Panc1 (cell line): ENCODE measurements around the gene QRICH2. TPM values are rescaled to one million over a fixed set of nuclear protein-coding genes. Genes with fewer than 3 reads are reported as not detected.

ENCODE experiments used
- ATAC-seq: fragments of 200-7000 bp; cut with Tn5 transposase; 2 replicates; pipeline ENCODE4 v1.9.1; 2020; ENCODE audit warnings: mild to moderate bottlenecking, moderate library complexity
- Bru-seq: library from RNA; stranded (reverse); fragments of 400-500 nt; gene quantifications from one replicate; lab custom pipeline; 2021; lab: Mats Ljungman, UMichigan
- BruChase-seq, 2 experiments: library from RNA; stranded (reverse); fragments of 400-500 nt; gene quantifications; one replicate each; lab custom pipeline; 2021; lab: Mats Ljungman, UMichigan
- BruUV-seq: library from RNA; stranded (reverse); fragments of 400-500 nt; replicated peaks from 2 replicates; lab custom pipeline; 2021; lab: Mats Ljungman, UMichigan
- CTCF ChIA-PET: fragments of 300-600 bp; sonication (Branson Sonifier 250); formaldehyde crosslinking; loops from one replicate; lab custom pipeline; 2022; ENCODE audit warnings: antibody characterized with exemption; lab: Charles Lee
- POLR2A ChIA-PET: fragments of 300-600 bp; sonication (Branson Sonifier 250); formaldehyde crosslinking; loops from one replicate; lab custom pipeline; 2022; ENCODE audit warnings: antibody characterized with exemption; lab: Charles Lee
- DNase-seq: peaks from one replicate; pipeline ENCODE4 v3.0.0-alpha.2; 2010; ENCODE audit warnings: low read depth, low spot score
- H3K27ac ChIP-seq: 2 replicates; pipeline ENCODE4 v1.5.1; 2011; ENCODE audit warnings: mild to moderate bottlenecking, low read length, inconsistent platforms
- H3K27me3 ChIP-seq: fragments of 200-500 bp; sonication (Bioruptor generic); 2 replicates; pipeline ENCODE4 v1.6.0; 2014; ENCODE audit warnings: low read length, inconsistent platforms; ENCODE audit not compliant: control insufficient read depth, insufficient read depth
- H3K36me3 ChIP-seq: fragments of 200-500 bp; sonication (Bioruptor generic); 2 replicates; pipeline ENCODE4 v1.5.1; 2014; ENCODE audit warnings: inconsistent platforms, mild to moderate bottlenecking, low read length, moderate library complexity; ENCODE audit not compliant: control insufficient read depth, insufficient read depth
- H3K4me1 ChIP-seq: 2 replicates; pipeline ENCODE4 v1.5.1; 2011; ENCODE audit warnings: inconsistent platforms, mild to moderate bottlenecking, low read length, moderate library complexity; ENCODE audit not compliant: control insufficient read depth, insufficient read depth
- H3K4me3 ChIP-seq, 2 experiments: 2 replicates each; pipeline ENCODE4 v1.5.1; 2011 to 2012; ENCODE audit warnings: low read depth in 2 of 2, low read length in 2 of 2, mild to moderate bottlenecking in 2 of 2, inconsistent platforms in 1 of 2, moderate library complexity in 1 of 2
- H3K9me3 ChIP-seq: fragments of 200-500 bp; sonication (Bioruptor generic); 2 replicates; pipeline ENCODE4 v1.5.1; 2014; ENCODE audit warnings: low read depth, mild to moderate bottlenecking, inconsistent platforms, low read length, moderate library complexity; ENCODE audit not compliant: control insufficient read depth, insufficient read depth
- CTCF ChIP-seq: fragments of 450-650 bp; IDR thresholded peaks from 2 replicates; pipeline ENCODE4 v1.5.1; 2017; ENCODE audit warnings: mild to moderate bottlenecking
- POLR2AphosphoS5 ChIP-seq: IDR thresholded peaks from 2 replicates; pipeline ENCODE4 v1.6.1; 2012; ENCODE audit warnings: mild to moderate bottlenecking, low read depth, low read length, moderate library complexity
- SIN3A ChIP-seq: IDR thresholded peaks from 2 replicates; pipeline ENCODE4 v1.6.1; 2012; ENCODE audit warnings: low read depth, mild to moderate bottlenecking, low read length, moderate library complexity, borderline replicate concordance; ENCODE audit not compliant: insufficient read depth
- TCF7L2 ChIP-seq: IDR thresholded peaks from 2 replicates; pipeline ENCODE4 v1.6.1; 2011; ENCODE audit warnings: mild to moderate bottlenecking, low read depth, low read length, inconsistent platforms
- in situ Hi-C: cut with HindIII; loops from 2 replicates; pipeline ENCODE4 v1.10.0; 2016; ENCODE audit warnings: low sequenced_read_pairs, low pct_unique_long_range_greater_than_20kb
- intact Hi-C: fragments of 100-400 bp; cut with micrococcal nuclease; formaldehyde crosslinking; loops from one replicate; pipeline ENCODE4 v1.10.0; 2022; ENCODE audit not compliant: unreplicated experiment
- long read RNA-seq: library from polyadenylated mRNA; unstranded; transcript quantifications from one replicate; pipeline ENCODE4 v2.0.0, GENCODE V29; 2021; ENCODE audit not compliant: unreplicated experiment
- polyA plus RNA-seq: library from polyadenylated mRNA; unstranded; fragments of >200 nt; gene quantifications from one replicate; pipeline ENCODE4 v1.2.1, GENCODE V29; 2012; ENCODE audit warnings: missing spikeins; ENCODE audit not compliant: insufficient read length
- total RNA-seq: library from RNA; stranded (reverse); gene quantifications from one replicate; pipeline ENCODE4 v1.2.1, GENCODE V29; 2021; ENCODE audit not compliant: unreplicated experiment
- TF ChIP-seq, protein P1 (sequence below), 2 experiments: IDR thresholded peaks; 2 replicates each; pipeline ENCODE4 v1.6.1; 2011 to 2012; ENCODE audit warnings: low read depth in 2 of 2, control low read depth in 1 of 2, low read length in 1 of 2, mild to moderate bottlenecking in 1 of 2, moderate library complexity in 1 of 2; ENCODE audit not compliant: insufficient read depth in 1 of 2

The QRICH2 gene
- total RNA-seq = 0.92 TPM
- polyA plus RNA-seq = 2.1 TPM
- percentile 43 among the genes with signal in this experiment for Bru-seq, nascent RNA
- percentile 54 among the genes with signal in this experiment for BruChase-seq, experiment 1, labeled RNA remaining after a 2-hour chase
- BruChase-seq, experiment 2, labeled RNA remaining after a 6-hour chase = percentile 63 among the genes with signal in this experiment
- long read RNA-seq, partial matches to known transcripts = 1 of 4 reads
- long read RNA-seq, other reads (novel, unspliced or antisense) = 3 of 4 reads

DNA sequence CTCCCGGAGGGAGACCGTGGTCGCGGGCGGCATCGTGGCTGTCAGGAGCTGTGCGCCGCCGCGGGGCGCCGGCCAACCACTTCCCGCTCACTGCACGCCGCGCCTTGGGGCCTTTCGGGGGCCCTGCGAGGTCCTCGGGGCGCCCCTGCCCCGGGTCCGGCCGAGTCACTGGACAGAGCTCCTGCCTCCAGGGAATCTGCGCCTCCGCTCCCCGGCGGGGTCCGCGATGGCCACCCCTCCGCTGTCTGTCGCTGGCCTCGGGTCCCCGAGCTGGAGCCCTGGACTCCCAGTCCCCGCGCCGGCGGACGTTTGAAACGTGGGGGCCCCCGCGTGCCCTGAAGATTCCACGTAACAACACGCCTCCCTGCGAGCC is at the start of gene QRICH2:
Gene QRICH2, minus strand, starts transcription at position 311 of the 373 bp plus-strand sequence. Its CDS starts 278 bp downstream, at position 33.
- Histone ChIP-seq H3K27me3 (no peaks in the 10 kb centered on the region), H3K4me1 (peaks cover 5% of the 10 kb centered on the region; the same call in 1 of the 2 replicates), H3K4me3 (no peak within 1 kb of the TSS), H3K36me3 (no peaks in the 10 kb centered on the region), H3K27ac (no peak within 1 kb of the TSS), H3K9me3 (no peaks in the 10 kb centered on the region)
- DNase-seq (no peak), ATAC-seq (no peak)
- intact Hi-C loops (no loop called here), in situ Hi-C loops (no loop called here)
- ChIA-PET POLR2A (interaction anchor here (0.5 kb wide), 1 partner anchor 24 kb away, joined by 3 read pairs; no protein-coding TSS in a partner anchor), CTCF (interaction anchor here (0.6 kb wide), 1 partner anchor 87 kb away, joined by 3 read pairs; no protein-coding TSS in a partner anchor)
- no TSS peak for BruUV-seq
- TF ChIP-seq POLR2AphosphoS5 (no peak), CTCF (no peak), SIN3A (no peak), TCF7L2 (no peak)
- TF ChIP-seq, protein P1, sequence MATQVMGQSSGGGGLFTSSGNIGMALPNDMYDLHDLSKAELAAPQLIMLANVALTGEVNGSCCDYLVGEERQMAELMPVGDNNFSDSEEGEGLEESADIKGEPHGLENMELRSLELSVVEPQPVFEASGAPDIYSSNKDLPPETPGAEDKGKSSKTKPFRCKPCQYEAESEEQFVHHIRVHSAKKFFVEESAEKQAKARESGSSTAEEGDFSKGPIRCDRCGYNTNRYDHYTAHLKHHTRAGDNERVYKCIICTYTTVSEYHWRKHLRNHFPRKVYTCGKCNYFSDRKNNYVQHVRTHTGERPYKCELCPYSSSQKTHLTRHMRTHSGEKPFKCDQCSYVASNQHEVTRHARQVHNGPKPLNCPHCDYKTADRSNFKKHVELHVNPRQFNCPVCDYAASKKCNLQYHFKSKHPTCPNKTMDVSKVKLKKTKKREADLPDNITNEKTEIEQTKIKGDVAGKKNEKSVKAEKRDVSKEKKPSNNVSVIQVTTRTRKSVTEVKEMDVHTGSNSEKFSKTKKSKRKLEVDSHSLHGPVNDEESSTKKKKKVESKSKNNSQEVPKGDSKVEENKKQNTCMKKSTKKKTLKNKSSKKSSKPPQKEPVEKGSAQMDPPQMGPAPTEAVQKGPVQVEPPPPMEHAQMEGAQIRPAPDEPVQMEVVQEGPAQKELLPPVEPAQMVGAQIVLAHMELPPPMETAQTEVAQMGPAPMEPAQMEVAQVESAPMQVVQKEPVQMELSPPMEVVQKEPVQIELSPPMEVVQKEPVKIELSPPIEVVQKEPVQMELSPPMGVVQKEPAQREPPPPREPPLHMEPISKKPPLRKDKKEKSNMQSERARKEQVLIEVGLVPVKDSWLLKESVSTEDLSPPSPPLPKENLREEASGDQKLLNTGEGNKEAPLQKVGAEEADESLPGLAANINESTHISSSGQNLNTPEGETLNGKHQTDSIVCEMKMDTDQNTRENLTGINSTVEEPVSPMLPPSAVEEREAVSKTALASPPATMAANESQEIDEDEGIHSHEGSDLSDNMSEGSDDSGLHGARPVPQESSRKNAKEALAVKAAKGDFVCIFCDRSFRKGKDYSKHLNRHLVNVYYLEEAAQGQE (IDR thresholded peaks at IDR 0.05; ENCODE audit: insufficient read depth in 1 of 2, low read depth in 2 of 2, low read length in 1 of 2) = no peak

- no peak for TF ChIP-seq POLR2AphosphoS5
- TF ChIP-seq, protein P1 (IDR thresholded peaks at IDR 0.05; ENCODE audit: insufficient read depth in 1 of 2, low read depth in 2 of 2, low read length in 1 of 2) = no peak
- no peak for TF ChIP-seq SIN3A
- TF ChIP-seq TCF7L2 = no peak
- no peak for TF ChIP-seq CTCF
- no TSS peak for BruUV-seq
- Histone ChIP-seq H3K36me3 (peaks cover 3% of the 10 kb centered on the region; the same call in 1 of the 2 replicates), H3K27ac (no peak overlapping the region), H3K4me1 (peaks cover 6% of the 10 kb centered on the region; the same call in 1 of the 2 replicates), H3K27me3 (no peaks in the 10 kb centered on the region), H3K9me3 (no peaks in the 10 kb centered on the region), H3K4me3 (no peak overlapping the region)
- ATAC-seq (no peak), DNase-seq (no peak)
- POLR2A ChIA-PET = no interaction called here
- CTCF ChIA-PET = interaction anchor here (1.1 kb wide), 1 partner anchor 40 kb away, joined by 3 read pairs; no protein-coding TSS in a partner anchor
- intact Hi-C loops = no loop called here
- in situ Hi-C loops = no loop called here
Observed at GRCh38 chr17:76357597-76358158, 49.6 kb upstream of the QRICH2 start.
